HG03520 (cell line): ENCODE measurements around the gene WNT5B.
"Not testable (repeated sequence)": the region's sequence is repeated elsewhere in the genome, so short reads cannot be mapped to it uniquely, and the experiment has no call there.

ENCODE experiments used
- ATAC-seq: cut with Tn5 transposase; IDR thresholded peaks from one replicate; pipeline ENCODE4 v1.9.1; 2021; ENCODE audit warnings: mild to moderate bottlenecking, moderate library complexity; ENCODE audit not compliant: unreplicated experiment

Gene WNT5B

DNA sequence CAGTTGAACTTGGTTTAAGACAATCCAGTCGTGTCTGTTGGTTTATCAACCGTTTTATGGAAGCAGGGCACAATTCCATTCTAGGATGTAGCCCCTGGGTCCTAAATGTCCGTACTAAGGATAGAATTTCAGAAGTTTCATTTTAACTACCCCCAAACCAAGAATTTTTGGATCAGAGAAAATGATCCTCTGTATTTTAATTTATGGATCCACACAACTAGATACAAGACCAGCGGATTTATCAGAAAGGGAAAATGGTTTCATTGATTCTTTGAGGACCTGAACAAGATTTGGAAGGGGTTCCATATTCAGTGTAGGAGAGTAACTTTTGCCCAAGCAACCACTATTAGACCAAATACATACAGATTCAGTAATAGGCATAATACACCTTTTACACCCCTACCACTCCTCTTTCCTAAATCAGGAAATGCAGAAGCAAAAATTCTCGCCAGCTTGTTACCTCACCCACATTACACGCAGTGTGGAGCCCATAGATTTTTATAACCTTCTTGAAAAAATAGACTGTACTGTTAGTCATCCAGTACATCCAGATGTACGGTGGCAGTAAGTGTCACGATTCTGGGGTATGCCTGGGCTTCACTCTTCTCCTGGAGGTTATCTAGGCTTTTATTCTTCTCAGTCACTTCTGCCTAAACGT, 33.2 kb upstream of the WNT5B start:
- ATAC-seq: no peak

DNA sequence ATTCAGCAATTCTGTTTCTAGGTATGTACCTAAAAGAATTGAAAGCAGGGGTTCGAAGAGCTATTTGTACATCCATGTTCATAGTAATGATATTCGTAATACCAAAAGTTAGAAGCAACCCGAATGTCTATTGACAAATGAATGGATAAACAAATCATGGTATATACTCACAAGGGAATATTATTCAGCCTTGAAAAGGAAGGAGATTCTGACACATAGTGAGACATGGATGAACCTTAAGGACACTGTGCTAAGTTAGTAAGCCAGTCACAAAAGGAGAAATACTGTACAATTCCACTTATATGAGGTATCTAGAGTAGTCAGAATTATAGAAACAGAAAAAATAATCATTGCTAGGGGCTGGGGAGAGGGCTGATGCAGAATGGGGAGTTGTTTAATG, 30.3 kb upstream of the WNT5B start:
- ATAC-seq: no peak

DNA sequence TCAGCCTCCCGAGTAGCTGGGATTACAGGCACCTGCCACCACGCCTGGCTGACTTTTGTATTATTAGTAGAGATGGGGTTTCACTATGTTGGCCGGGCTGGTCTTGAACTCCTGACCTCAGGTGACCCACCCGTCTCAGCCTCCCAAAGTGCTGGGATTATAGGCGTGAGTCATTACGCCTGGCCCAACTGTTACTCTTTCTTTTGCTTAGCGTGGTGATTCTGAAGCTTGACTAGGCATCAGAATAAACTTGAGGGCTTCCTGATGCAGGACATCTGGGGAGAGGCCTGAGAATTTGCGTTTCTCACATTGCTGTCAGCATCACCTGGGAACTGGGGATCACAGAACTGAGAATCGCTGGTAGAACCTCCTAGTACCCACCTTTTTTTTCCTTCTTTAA, 26.3 kb upstream of the WNT5B start:
- ATAC-seq: not testable (repeated sequence)

DNA sequence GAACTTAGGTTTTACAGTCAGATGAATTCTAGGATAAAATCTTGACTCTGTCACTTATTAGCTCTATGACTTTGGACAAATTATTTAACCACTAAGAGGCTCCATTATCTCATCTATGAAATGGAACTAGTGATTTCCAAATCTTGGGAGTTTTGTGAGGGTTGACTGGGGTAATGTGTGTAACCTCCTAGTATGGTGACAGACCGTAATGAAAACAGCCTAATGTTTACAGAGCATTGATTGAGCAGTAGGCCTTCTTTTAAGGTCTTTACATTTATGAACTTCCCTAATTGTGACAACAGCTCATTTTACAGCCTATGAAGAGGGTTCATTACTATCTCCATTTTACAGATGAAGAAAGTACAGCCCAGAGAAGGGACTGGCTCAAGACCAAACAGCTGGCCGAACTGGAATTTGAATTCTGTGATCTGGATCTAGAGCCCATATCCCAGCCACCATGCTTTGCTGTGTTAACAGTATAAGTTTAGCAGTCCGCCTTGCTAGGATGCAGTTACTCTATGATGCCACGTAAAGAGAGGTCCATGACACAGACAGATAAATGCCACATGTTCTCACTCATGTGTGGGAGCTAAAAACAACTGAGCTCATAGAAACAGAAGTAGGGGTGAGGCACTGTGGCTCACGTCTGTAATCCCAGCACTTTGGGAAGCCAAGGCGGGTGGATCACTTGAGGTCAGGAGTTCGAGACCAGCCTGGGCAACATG, 25.6 kb upstream of the WNT5B start:
- ATAC-seq: no peak

DNA sequence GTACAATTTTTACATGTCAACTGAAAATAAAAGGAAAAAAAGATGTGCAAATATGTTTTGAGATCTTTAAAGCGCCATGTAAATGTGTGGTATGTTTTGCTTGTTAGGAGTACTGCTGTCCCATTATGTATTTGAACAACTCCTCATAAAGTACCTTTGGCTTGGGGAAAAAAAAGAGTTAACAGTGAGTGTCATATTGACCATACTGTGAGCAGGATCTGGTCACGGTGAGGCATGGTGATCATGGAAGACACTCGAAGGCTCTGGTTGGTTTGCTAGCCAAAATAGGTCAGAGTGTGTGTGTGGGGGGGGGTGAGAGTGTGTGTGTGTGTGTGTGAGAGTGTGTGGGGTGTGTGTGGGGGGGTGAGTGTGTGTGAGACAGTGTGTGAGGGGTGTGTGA, 24.6 kb upstream of the WNT5B start:
- no peak for ATAC-seq

DNA sequence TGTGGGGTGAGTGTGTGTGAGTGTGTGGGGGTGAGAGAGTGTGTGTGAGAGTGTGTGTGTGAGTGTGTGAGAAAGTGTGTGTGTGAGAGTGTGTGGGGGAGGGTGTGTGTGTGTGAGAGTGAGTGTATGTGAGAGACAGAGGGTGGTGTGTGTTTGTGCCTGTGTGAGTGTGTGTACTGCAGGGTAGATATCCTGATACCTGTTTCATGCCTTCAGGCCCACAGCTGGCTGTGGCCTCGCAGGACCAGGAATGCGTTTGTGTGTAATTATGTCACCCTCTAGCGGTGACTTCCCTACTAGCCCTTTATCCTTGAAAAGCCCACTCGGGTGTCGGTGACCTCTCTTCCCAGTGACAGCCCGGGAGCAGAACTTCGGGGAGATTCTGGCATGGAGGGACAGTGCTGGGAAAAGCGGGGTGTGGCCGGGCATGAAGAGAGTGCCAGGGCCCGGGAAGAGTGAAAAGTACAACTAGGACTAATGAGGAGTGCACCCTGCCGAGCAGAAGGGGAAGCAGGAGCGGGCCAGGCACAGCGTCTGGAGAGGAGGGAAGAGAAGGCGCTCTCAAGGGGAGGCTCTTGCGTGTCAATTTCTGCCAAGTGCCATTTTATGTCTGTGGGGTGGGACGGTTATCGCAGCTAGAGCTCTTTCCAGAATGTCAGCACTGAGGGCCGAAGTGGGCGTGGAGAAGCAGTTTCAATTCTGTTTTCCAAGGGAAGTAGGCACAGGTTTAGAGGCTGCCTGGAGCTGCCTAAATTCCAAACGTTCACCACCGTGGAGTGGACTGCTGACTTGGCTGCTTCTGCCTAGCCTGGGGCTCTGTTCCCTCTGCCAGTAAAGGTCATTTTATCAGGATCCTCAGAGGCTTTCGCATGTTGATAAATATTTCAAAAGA, 23.7 kb upstream of the WNT5B start:
- ATAC-seq: peak; percentile 25

DNA sequence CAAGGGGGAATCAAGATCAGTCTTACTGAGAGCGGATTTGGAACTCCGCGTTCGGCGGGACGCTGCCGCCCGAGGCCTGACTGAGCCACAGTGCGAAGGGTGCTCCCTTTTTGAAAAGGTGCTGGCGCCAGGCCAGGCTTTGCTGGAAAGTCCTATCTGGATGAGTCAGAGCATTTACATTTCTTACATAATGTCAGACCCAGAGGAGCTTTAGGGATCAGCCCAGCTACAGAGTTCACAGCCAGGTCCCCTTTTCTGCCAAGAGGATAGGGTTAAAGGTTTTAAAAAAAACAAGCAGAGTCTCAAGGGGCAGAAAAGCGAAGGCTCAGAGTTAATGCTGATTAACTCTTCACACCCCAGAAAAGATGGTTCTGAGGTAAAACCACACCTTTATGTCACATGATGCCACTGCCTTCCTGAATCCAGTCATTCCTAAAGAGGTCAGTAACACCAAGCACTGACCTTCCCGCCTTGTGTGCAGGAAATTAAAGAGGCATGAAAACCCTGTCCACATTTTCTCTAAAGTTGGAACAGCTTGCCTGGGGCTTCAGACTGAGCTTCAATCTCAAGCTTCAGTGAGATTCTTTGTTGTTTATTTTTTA, 22.9 kb upstream of the WNT5B start:
- peak; percentile 40 for ATAC-seq

DNA sequence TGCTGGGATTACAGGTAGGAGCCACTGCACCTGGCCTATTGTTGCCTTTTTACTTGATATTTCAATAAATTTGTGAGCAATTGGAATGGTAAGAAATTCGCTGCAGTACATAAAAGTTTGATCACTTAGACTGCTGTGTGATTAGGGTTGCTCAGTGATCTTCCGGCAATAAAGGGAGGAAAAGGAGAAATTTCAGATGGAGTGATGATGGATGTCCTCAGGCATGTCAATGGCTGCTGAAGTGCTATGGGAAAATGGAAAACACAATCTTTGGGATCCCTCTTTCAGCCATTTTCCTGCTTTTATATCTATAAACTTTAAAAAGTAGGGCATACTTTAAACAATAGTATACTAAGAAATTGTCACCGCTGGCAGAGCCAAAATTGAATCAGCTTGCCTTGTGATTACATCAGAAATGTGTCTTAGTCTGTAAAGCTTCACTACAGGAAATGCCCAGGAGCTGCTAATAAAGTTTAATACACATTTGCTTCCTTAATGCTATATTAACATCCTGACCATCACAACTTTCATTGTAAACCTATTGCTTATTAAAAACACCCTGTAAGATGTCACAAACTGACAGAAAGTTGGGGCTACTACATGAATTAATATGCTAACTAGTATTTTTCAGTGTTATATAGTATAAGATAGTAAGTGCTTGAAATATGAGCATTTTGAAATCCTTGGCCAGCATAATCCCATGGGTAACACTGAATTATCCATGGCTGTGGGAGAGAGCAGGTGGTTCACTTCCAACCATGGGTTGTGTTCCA, 20.9 kb upstream of the WNT5B start:
- no peak for ATAC-seq

DNA sequence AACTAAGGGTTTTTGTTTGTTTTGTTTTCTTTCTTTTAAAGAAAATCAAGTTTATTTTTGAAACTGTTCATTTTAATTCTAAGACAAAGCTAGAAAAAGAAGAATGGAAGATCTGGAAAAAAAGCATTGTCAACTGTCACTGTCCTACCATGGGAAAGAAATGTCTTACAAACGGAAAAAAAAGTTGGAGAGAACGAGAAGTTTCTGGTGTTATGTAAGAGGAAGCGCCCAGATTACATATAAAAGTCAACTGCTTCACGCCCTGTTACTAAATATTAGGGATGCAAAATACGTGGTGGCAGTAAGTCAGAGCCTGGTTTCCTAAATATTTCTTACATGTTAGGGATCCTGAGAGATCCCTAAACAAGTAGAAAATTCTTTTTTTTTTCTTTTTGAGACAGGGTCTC, 20.3 kb upstream of the WNT5B start:
- ATAC-seq: no peak

DNA sequence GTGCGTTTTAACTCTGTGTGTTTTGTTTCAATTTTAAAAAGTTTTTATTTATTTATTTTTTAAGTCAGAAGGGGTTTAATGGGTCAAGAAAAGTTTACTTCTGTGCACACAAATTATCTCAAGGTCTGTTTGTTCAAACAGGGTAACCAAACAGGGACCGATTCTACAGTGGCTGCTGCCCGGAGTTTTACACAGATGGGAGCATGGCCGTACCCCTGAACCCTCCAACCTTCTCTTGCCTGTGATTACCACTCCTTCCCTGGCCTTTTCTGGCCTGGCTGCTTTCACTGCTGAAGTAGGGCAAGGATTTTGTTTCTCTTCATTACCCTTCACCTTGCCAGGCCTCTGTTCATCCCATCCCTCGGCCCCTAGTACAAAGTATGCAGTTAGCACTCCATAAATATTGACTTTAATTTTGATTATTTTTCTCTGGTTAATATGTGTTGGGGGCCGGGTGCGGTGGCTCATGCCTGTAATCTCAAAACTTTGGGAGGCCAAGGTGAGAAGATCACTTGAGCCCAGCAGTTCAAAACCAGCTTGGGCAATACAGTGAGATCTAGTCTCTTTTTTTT, 18.9 kb upstream of the WNT5B start:
- no peak for ATAC-seq

DNA sequence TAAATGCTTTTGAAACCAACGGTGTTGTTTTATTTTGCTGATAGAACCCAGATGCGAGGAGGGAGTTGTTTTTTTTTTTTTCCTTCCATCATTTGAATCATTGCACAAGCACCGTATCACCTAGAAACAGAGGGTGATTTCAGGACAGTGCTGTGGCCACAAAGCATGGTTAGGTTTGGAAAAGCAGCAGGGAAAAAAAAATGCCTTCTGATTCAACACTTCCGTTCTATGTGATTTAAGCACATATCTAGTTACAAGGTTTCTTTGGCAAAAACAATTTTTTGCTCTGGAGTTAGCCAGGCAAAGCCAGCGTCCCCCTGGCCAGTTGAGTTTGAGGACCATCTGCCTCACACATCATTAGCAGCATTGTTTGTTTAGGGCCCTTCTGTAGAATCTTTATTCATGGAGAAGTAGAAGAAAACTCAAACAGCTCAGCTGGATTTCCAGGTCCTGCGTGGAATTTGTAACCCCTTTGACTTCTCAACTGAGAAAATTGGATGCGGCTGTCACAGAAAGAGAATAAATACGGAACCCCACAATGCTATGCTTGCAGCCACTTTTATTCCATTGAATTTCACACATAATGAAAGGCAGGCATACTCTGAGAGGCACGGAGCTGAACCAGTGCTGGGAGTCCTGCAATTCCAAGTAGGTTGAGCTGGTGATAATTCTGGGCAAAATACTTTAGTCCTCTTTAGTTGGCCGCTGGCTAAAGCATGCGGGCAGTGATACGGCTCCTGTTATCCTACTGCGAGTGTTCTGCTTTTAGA, 17.0 kb upstream of the WNT5B start:
- no peak for ATAC-seq

DNA sequence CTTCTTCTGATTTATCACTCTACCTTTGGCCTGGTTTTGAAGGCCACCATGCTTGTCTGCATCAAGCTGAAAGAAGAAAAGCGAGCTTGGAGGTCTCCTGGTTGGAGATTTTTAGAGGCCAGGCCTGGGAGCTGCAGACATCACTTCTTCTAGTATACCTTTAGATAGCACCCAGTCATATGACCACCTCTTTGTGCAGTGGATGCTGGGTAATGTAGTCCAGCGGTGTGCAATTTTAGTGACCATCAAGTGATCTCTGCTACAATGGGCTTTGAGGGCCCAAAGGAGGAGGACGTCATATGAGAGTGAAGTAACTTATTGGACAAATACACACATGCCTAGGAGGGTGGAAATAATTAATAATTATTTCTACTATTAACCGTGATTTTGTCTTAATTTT, 15.2 kb upstream of the WNT5B start:
- no peak for ATAC-seq

DNA sequence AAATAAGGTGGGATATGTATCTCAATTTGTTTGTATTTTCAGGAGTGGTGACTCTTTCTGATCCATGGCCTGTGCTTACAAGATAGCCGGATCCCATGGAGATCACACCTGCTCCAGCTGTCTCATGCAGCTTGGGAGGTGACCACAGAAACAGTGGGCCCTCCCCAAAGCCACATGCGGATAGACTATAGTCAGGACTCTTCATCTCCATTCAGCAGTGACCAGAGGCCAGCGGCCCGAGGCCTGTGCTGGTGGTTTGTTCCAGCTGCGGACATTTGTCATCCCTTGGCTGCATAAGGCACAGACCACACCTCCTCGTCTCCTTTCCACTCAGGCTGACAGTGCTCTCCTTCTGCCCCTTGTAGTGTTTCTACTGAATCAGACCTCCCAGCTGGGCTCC, 14.7 kb upstream of the WNT5B start:
- no peak for ATAC-seq

DNA sequence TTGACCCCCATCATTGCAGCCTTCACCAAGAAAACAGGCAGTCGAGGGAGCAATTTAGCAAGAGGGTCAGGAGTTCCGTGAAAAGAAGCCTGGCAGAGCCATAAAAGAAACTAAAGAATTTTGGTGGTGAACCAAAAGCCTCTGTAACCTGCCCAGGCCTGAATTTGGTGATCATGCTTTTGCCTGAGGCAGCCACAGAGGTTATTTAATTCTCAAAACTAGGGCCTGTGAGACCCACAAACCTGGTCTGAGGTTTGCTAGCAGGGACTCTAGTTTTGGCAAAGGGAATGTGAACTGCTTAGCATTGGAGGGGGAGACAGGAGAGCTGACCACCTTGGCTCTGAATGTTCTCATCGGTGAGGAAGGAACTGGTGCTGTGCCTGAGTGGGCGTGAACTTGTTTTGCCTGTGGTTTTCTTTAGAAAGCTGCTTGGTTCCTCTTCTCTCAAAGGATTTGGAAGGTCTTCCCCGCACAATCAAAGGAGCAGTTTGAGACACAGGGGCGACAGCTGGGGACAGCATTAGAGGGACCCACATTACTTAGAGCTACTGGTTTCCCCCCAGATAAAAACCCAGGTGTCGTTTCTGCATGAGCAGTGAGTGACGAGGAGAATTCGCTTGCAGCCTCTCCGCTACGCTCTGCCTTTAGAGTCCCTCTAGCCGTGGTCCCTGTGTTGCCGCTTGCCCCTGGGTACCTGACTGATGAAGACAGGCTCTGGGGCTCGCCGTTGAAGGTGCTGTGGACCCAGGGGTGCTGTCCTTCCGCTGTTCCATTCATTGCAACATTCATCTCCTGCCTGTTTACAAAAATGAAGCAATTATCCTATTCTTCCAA, 12.6 kb upstream of the WNT5B start:
- ATAC-seq: no peak

DNA sequence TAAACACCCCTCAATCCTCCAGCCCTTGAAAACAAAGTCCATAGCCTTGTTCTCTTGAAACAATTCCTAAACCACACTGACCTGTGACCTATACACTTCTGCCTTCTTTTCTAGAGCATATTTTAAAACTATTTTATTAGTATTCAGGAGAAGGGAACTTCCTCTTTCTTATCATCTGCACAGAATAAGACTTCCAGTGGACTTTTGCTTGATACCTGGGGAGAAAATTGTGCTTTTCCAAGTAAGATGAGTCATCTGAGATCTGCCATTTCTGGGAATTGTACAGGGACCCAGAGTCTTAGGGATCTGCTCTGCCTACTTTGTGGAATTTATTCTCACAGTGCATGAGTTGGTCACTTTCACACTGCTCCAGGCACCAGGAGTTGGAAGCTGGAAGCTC, 10.5 kb upstream of the WNT5B start:
- ATAC-seq: no peak

DNA sequence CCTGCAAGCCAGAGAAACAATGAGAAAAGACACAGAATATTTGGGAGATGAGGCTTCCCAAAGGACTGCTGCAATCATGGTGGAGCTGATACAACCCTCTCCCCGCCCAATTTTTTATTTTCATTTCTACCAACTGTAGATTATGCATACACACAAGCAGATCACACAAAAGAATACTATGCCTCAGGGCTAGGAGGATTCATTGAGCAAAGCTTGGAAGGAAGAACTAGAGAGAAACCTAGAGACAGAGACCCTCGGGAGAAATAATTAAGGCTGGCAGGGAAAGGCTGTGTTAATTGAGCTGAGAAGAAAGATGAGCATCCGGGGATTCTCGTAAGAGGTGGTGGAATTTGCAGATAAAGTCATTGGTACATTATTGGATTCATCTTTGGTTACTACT, 9.9 kb upstream of the WNT5B start:
- ATAC-seq: no peak

DNA sequence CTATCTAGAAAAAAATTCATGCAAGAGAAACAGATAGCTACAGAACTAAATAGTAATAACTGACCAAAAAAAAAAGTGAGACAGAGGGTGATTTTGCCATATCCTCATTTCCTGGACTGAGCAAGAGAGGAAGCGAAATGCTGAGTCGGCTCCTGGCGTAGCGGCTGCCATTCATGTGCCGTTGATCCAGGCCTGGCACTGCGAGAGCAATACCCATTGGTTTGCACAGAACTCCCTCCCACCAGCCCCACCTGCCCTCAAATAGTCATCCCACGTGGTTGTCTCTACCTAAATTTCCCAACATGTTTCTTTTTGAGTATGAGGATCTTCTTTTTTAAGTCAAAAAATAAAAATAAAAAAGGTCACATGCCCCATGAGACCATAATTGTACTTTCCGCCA, 9.4 kb upstream of the WNT5B start:
- ATAC-seq: no peak

DNA sequence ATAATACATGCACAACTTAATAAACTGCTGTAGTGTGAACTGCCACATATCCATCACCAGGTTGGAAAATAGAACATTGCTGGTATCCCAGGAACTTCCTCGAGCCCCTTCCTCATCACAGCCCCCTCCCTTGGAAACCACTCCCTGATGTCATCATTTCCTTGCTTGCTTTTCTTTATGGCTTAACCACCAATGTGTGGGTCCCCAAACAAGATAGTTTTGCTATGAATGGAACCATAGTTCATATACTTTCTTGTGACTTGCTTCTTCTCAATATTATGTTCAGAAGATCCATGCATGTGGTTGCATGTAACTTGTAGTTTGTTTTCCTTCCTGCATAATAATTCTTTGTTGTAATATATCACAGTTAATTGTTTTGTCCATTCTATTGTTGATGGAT, 8.9 kb upstream of the WNT5B start:
- no peak for ATAC-seq

DNA sequence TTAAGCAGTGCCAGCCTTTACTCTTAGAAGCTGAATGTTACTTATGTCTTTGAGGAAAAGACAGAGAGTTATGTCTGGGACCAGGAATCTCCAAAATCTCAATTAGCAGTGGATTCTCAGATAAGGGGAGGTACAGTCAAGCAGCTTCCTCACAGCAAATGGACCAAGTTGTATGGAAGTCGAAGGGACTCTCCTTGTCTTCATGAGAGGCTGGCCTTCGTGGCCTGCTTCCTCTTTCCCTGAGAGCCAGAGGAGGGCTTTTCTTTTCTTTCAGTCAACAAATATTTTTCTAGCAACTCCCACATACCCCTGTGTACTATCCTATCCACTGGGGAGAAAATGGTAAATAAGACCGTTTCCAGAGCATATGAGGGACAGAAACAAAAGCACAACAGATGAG, 6.6 kb upstream of the WNT5B start:
- no peak for ATAC-seq
